HG02973 (cell line): ENCODE data around the gene IFIH1.

Experiments used
- ATAC-seq: cut with Tn5 transposase; IDR thresholded peaks from one replicate; pipeline ENCODE4 v1.9.1; 2021; ENCODE audit warnings: moderate library complexity; ENCODE audit not compliant: unreplicated experiment

IFIH1 gene

DNA sequence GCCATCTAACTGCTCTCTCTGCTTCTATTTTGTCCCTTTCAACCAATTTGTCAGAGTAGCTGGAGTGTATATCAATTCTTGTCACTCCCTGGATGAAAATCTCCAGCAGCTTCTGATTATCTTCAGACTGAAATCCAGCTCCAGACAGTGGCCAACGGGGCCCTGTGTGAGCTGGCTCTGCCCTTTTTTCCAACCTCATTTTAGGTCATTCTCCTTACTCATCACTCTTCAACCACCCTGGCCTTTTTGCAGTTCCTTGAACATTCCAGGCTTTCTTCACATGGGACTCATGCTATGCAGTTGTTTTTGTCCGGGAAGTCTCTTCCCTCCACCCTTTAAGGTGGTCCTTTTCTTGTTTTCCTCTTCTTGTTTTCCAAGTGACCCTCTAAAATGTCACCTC lies 59.8 kb downstream of the IFIH1 start:
- ATAC-seq: no peak

DNA sequence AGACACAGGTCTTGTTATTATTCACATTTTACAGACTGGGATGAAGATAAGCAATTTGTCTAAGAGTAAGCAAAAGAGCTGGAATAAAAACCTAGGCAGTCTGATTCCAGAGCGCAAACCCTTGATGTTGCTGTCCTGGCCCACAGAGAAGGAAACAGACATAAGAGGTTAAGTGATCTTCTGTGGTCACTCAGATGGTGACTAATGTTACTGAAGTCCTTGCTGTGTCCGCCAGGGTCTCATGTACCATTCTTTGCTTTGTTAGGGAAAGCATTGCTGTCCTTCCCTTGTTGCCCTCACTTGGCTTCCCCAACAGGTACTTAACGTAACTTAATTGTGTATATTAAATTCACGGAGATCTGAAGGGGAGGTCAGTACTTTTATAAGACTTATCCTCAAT lies 60.3 kb downstream of the IFIH1 start:
- ATAC-seq: no peak

DNA sequence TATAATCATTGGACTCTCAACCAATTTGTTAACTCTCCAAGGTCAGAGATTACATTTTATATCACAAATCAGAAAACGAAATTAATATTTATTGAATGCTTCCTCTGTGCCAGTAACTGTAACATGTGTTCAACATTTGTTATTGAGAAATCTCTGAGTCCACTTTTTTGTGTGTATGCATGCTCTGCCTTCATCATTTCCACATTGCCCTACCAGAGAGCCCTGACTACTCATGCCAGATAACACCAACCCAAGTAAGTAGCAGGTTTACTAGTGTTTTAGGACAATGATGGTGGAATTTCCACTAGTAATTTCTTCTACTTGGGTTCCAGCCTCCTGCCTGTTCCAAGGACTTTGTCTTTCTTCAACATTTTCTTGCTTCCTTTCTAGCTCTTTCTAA lies 61.1 kb downstream of the IFIH1 start:
- ATAC-seq: no peak

DNA sequence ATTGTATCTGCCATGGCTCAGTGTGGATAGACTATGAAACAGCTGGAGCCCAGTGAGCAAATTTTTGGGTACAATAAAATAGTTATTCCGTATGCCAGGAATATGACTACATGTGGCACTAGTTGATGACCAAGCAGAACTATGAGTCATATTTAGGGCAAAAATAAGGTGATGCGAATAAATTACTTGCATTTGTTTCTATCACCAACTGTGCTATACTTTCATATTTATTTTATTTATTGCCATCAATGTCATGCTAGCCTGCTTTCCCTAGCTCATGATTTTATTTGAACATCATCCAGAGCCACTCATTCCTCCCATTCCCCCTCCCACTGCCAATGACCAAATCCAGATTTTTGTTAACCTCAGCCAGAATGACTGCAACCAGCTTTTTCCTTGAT lies 61.9 kb downstream of the IFIH1 start:
- no peak for ATAC-seq

DNA sequence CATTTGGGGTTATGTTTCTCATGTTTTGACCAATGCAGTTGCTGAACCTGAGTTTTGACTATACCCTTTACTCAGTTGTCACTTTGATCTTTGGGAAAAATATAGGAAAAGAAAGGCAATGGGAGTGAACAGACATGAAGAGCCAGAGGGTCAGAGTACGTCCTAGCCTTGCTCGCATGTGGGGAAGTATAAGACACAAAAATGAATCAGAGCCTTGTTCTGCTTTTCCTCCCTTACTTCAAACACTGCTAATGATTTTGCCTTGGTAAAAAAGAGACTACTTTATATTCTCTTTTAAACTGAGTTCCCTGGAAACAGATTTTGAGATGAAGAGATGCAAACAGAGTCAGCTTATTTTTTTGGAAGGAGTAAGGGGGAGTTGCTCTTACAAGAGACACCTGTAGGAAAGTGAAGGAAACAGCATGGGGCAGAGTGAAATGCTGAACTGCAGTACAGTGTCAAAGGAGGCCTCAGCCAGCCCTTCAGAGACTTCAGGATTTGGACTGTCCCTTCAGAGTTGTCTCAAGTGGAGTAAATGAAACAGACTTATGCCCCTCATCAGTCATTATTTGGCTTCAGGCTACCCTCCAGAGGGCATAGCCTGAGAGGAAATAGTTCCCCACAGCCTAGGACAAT lies 64.1 kb downstream of the IFIH1 start:
- no peak for ATAC-seq

DNA sequence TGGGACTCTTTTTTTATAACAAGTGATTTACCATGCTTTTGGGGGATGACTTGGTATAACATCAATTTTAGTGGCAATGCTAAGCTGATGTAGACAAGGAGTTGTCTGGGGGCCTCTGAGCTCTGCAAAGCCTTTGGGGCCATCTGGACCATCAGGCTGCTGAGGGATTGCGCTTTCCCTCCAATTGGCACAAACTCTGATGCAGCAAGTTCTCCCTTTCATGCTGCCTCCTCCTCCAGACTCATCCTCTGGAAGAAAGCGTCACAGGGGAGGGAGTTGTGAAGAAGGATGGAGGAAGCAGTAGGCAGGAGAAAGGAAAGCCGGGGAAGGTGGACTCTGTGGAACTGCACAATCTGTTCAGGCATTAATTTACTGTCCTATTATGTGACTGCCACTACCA lies 65.0 kb downstream of the IFIH1 start:
- no peak for ATAC-seq

DNA sequence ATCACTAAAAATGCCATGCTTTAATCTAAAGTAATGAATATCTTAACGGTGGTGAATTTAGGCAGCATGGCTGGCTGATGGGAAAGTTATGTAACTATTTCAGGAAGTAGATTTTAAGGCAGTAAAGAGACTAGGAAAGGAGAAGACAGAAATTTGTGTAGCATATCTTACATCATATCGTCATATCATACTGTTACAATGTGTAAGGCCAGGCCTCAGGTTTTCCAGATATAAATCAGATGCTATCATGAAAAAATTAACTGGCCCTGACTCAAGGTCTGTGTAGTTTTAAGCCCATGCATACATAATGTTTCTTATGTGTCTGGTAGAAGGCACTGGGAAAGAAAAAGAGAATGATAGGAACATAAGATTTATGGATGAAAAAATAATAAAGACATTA lies 66.3 kb downstream of the IFIH1 start:
- ATAC-seq: no peak

DNA sequence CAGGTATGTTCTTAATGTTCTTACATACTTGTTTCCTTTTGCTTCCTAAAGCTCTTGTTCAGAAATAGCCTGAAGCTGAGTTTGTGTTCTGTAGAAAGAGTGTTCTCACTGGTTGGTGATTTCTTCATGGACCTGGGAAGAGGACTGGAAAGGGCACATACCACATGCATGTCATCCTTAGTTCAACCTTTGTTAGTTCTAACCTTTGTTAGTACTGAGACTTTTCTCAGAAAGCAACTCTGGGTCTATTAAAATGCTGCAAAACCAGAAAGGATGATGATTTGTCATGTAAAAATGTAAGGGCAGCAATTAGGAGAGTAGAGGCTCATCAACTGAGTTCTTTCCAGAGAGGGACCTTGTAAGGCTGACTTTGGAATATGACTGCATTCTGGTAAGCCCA lies 72.7 kb downstream of the IFIH1 start:
- no peak for ATAC-seq

DNA sequence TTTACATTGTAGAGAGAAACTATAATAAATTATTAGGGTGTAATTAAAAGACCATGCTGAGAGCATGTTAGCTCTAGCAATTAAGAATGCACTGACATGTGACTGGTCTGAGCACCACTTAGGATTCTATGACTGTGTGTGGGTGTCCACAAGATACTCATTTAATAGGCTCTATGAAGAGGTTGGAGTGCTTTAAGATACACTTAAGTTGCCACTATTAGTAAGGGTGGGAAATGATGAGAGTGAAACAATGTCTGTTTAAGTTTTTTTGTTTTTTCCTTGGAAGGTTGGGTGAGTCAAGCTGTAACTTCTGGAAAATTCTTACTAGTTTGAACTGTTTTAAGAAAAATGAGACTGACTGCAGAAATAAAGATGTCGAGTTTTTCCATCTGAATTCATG lies 73.4 kb downstream of the IFIH1 start:
- no peak for ATAC-seq

DNA sequence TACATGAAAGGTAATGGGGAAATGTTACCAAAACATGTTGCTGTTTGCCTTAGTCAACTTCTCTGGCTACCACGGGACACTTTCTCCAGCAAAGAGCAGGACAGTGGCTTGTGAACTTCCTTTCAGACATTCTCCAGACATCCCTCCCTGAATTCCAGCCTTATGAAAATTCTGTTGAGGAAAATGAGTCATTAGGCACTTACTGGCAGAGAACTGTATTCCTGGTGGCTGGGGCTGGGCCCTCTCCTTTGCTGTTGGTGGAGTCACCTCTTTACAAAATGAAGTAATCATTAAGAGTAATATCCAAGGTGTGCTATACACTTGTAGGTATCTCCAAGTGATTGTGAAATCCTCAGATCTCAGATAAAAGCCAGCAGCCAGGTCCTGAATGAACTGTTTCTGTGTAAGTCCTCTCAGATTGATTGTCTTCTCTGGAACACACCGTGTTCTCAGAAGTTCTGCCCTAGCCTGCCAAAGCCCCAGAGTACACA lies 73.9 kb downstream of the IFIH1 start:
- ATAC-seq: no peak

DNA sequence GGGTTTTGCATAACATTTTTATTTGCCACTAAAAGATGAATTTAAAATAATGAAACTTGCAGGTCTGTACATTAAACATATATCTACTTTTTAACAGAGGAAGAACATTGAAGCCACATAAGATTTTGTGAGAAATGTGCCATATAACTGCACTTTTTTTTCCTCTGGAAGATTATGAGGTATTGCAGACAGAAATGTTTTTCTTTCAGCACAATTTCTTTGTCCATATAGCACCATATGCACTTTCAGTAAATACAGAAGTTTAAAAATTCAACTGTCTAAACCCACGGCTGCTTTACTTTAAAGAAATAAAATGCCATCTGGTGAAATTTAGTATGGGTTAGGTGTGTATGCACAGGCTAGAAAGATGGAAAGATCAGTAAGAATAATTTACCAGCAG lies 74.8 kb downstream of the IFIH1 start:
- no peak for ATAC-seq

DNA sequence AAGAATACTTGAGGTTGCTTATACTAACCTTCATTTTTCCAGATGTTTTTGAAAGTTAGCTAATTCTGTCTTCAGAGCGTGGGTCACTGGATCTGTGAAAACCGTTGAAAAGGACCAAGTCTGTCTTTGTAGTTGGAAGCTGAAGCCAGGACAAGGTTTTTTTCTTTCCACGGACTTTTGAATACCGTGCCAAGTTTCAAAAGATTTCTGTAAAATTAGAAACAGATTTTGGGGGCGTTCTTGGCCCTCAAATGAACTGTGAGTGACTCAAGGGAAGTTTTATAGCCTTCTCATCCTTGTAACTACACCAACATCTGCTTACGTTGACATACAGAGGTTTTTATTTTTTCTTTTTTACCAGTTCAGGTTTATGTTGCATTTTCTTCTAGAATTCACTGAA lies 75.2 kb downstream of the IFIH1 start, which contains the start of gene FAP:
Gene FAP (minus strand): TSS at position 152 of the 400 bp plus-strand sequence. CDS start 118 bp downstream, at position 34.
- ATAC-seq: no peak

DNA sequence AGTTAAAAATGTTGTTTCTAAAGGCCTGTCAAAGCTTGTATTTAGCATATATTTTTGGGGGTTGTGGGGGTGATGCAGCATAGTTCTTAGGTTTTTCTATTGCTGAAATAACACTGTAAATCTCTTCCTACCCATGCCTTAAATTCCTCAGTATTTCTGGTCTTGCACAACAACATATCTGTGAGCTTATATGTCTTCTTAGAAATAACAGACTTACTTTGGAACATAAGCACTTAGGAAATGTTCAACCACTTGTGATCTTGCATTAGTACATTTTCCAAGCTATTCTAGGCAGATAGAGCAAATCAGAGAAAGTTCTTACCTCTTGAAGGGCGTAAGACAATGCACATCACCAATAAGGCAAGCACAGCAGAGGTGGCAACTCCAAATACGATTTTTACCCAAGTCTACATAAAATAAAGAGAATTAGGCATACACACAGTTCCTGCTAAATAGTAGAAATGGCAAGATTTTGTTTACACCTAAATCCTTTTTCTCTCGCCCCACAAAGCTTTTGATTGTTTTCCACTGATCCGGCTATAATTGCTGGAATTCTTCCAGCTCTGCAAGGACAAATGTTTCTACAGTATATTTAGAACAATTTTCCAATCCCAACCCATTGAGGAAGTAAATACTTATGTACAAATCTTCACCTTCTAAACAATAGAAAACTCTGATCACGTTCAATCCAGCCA lies 75.8 kb downstream of the IFIH1 start:
- ATAC-seq: no peak

DNA sequence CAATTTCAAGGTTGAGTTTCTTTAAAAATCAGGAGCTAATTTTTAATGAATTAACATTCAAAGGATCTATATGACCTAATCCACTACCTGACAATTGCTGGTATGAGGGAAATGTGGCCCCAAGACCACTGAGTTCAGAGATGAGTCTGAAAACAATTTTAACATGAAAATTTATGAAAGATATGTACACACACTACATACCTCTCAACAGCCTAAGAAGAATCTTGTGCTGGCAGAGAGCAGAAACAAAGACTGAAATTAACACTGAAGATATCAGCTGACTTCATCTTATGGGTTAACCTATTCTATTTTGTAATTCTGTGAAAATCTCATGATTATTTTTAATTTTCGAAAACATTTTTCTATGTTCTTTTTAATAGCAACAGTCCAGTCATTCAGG lies 76.9 kb downstream of the IFIH1 start:
- ATAC-seq: no peak

DNA sequence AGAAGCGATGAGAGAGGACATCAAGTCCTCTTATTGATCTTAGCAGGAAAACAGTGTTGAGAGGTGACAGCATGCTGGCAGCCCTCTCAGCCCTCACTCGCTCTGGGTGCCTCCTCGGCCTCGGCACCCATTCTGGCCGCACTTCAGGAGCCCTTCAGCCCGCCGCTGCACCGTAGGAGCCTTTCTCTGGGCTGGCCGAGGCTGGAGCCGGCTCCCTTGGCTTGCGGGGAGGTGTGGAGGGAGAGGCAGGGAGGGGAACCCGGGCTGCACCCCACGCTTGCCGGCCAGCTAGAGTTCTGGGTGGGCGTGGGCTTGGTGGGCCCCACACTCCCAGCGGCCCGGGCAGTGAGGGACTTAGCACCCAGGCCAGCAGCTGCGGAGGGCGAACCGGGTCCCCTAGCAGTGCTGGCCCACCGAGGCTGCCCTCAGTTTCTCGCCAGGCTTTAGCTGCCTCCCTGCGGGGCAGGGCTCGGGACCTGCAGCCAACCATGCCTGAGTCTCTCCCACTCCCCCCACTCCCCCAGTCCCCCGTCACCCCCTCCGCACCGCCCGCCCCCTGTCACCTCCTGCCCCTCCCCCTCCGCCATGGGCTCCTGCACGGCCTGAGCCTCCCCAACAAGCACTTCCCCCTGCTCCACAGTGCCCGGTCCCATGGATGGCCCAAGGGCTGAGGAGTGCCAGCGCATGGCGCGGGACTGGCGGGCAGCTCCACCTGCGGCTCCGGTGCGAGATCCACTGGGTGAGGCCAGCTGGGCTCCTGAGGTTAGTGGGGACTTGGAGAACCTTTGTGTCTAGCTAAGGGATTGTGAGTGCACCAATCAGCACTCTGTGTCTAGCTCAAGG lies 83.6 kb downstream of the IFIH1 start:
- ATAC-seq: no peak

DNA sequence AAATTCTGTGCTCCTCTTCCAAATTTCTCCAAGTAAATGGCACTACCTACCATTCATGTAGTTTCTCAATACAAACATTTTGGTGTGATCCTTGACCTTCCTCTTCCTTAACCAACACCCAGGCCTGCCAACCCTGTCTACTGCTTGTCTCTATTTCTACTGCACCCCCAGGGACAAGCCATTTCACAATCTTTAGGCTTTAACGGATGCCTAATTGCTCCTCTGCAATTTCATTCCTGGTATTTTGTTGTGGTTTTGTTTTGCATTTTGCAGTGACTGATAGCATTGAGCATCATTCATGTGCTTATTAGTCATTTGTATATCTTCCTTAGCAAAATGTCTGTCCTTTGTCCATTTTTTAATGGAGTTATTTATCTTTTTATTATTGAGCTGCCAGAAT lies 85.3 kb downstream of the IFIH1 start:
- no peak for ATAC-seq

DNA sequence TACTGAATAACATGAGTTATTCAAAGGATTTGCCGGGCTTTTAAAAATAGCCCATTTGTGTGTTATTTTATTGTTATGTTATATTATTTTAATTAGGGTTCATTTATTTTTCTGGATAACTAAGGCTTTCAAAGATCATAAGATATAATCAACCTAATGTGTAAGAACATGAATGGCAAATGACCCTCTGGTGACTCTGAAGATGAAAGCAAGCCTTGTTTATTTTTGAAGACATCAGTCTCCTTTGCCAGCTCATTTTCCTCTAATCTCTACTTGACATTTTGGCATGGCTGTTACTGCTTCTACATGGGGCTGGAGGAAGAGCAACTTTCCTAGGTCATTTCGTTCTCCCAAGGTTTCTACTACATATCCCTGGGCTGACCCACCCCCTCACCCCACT lies 85.8 kb downstream of the IFIH1 start:
- no peak for ATAC-seq

DNA sequence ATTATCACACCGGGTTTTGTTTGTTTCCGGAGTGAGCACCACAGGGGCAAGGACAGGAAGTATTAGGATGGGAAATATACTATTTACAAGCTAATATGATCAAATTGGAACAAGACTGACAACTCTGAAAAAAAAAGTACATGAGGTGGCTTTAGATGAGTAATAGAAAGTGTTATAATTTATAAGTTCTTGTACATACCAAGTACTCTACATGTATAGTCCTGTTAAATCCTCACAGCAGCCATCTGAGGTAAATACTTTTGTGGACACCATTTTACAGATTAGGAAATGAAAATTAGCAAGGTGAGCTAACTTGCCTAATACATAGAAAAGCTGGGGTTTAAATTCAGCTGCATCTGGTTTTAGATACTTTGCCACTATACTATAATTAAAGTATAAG lies 86.5 kb downstream of the IFIH1 start:
- no peak for ATAC-seq

DNA sequence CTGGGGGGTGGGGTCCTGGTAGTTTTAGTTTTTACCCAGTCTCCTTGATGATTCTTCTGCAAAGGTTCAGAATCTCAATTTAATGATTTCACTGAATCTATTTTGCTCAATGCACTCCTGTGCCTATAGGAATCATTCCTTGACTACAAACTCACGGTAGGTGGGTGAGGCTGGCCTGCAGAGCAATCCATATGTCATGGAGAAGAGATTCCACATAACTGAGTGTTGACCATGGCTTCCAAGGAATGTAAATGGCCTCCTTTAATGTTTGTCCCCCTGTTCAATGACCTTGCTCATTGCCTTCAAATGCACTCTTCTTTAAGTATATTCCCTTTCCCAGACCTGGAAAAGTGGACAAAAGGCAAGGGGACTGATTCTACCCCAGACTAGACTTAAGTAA lies 87.7 kb downstream of the IFIH1 start:
- ATAC-seq: no peak

DNA sequence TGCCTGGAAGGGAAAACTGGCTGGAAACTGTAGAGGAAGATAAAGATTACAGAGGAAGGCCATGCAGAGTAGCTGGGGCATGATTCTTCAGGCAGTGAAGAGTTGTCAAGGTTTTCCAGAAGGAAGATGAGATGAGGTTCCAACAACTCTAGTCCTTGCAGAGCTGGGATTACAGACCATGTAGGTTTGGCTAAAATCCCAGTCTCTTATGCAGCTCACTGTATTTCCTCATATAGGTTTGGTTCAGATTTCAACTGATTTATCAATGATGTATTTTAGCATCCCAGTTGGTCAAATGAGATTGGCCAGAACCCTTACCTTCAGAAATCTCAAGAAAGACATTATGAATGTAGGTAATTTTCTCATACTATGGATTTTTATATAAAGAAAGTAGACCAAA lies 91.6 kb downstream of the IFIH1 start:
- ATAC-seq: no peak

DNA sequence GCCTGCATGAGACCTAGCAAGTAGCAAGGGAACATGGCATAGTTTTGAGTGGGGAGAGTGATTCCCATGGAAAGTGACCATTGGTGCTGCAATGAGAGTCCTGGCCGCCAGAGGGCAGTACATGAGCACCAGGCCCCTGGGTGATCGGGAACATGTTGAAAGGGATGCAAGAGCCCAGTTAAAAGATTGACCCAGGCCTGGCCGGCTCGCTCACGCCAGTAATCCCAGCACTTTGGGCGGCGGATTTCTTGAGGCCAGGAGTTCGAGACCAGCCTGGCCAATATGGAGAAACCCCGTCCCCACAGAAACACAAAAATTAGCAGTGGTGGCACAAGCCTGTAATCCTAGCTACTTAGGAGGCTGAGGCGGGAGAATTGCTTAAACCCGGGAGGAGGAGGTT lies 97.4 kb downstream of the IFIH1 start:
- peak; percentile 96 for ATAC-seq

DNA sequence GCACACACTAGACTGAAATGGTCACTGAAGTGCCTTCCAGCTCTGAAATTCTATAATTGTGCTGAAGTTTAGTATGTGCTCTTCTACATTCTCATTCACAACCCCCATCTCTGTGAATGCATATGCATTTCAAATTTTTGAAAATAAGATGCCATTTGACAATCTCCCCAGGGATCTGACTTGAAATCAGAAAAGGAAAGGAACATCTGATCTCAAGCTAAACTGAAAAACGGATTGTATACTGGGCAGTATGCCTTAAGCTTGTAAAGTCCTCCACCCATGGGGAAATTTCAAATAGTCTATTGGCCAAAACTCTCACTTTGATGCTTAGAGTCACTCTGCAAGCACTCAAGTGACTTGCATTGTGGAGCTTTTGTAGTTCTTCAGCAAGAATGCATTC lies 98.1 kb downstream of the IFIH1 start:
- no peak for ATAC-seq
